HepG2 (cell line): ENCODE measurements around the gene STX4. TPM values are rescaled to one million over a fixed set of nuclear protein-coding genes. Genes with fewer than 3 reads are reported as not detected.
A peak's percentile ranks its signal among the peaks of the same experiment; 100 is the strongest.

Experiments
- ARHGAP35 ChIP-seq: sonication (generic); formaldehyde crosslinking; IDR thresholded peaks from 2 replicates; pipeline ENCODE4 v1.9.0; 2022; ENCODE audit warnings: mild to moderate bottlenecking, inconsistent platforms, moderate library complexity, missing genetic modification reagents, borderline replicate concordance
- ARNT2 ChIP-seq: sonication (generic); formaldehyde crosslinking; IDR thresholded peaks from 2 replicates; pipeline ENCODE4 v1.8.0; 2022; ENCODE audit warnings: mild to moderate bottlenecking, low read depth, missing genetic modification reagents, moderate library complexity
- ESRRA ChIP-seq: sonication (generic); formaldehyde crosslinking; IDR thresholded peaks from 2 replicates; pipeline ENCODE4 v1.5.1; 2020; ENCODE audit warnings: mild to moderate bottlenecking, low read depth, missing genetic modification reagents
- GLI4 ChIP-seq: sonication (generic); formaldehyde crosslinking; IDR thresholded peaks from 2 replicates; pipeline ENCODE4 v1.5.1; 2020; ENCODE audit warnings: missing genetic modification reagents, mild to moderate bottlenecking, moderate library complexity, borderline replicate concordance
- KDM6A ChIP-seq: IDR thresholded peaks from 2 replicates; pipeline ENCODE4 v1.6.1; 2016; ENCODE audit warnings: low read depth
- MTF1 ChIP-seq: sonication (generic); formaldehyde crosslinking; IDR thresholded peaks from 2 replicates; pipeline ENCODE4 v1.5.0; 2020; ENCODE audit warnings: missing genetic modification reagents
- PCBP2 ChIP-seq: fragments of 200-400 bp; formaldehyde crosslinking; optimal IDR thresholded peaks from 2 replicates; pipeline ENCODE3; 2018; ENCODE audit warnings: low read length, low read depth; ENCODE audit not compliant: poor library complexity, severe bottlenecking
- PHB2 ChIP-seq: fragments of 450-650 bp; IDR thresholded peaks from 2 replicates; pipeline ENCODE4 v1.6.1; 2018; ENCODE audit not compliant: partially characterized antibody
- XBP1 ChIP-seq: sonication (generic); formaldehyde crosslinking; IDR thresholded peaks from 2 replicates; pipeline ENCODE4 v1.5.0; 2020; ENCODE audit warnings: missing genetic modification reagents
- YEATS4 ChIP-seq: sonication (generic); formaldehyde crosslinking; IDR thresholded peaks from 2 replicates; pipeline ENCODE4 v1.4.0; 2020; ENCODE audit warnings: missing genetic modification reagents, borderline replicate concordance
- ZNF18 ChIP-seq: sonication (generic); formaldehyde crosslinking; IDR thresholded peaks from 2 replicates; pipeline ENCODE4 v1.8.0; 2022; ENCODE audit warnings: mild to moderate bottlenecking, missing genetic modification reagents; ENCODE audit not compliant: insufficient replicate concordance
- ZNF724P ChIP-seq: sonication (generic); formaldehyde crosslinking; IDR thresholded peaks from 2 replicates; pipeline ENCODE4 v1.8.0; 2022; ENCODE audit warnings: missing genetic modification reagents, borderline replicate concordance
- polyA plus RNA-seq, 8 experiments: library from polyadenylated mRNA; depleted of rRNA in 3 of 8; stranded (reverse) in 7 of 8; unstranded in 1 of 8; fragments of >200 nt; fragmentation: Illumina TruSeq in 4 of 8; extraction: Trizol in 4 of 8; gene quantifications; 2 replicates each; pipeline versions ENCODE4 v1.2.1 to v1.2.3, GENCODE V29; 2011 to 2016; ENCODE audit warnings: low read depth in 4 of 8, missing spikeins in 1 of 8, mixed read lengths in 1 of 8; ENCODE audit not compliant: insufficient read depth in 1 of 8
- total RNA-seq, 5 experiments: library from RNA; depleted of rRNA; stranded (reverse); fragments of >200 nt; fragmentation: Illumina TruSeq; extraction: Trizol; gene quantifications; 2 replicates each; pipeline ENCODE4 v1.2.3, GENCODE V29; 2016; ENCODE audit warnings: low read depth in 1 of 5
- TF ChIP-seq, protein P1 (sequence below): sonication (generic); formaldehyde crosslinking; IDR thresholded peaks from 2 replicates; pipeline ENCODE4 v1.4.0; 2020; ENCODE audit warnings: missing genetic modification reagents
- TF ChIP-seq, protein P2 (sequence below): IDR thresholded peaks from 2 replicates; pipeline ENCODE4 v1.6.1; 2016; ENCODE audit warnings: missing genetic modification reagents, missing compliant biosample characterization
- TF ChIP-seq, protein P3 (sequence below): sonication (generic); formaldehyde crosslinking; IDR thresholded peaks from 2 replicates; pipeline ENCODE4 v1.5.0; 2020; ENCODE audit warnings: missing genetic modification reagents, mild to moderate bottlenecking, borderline replicate concordance
- TF ChIP-seq, protein P4 (sequence below): sonication (generic); formaldehyde crosslinking; IDR thresholded peaks from 2 replicates; pipeline ENCODE4 v1.8.0; 2022; ENCODE audit warnings: missing genetic modification reagents, mild to moderate bottlenecking, moderate library complexity, borderline replicate concordance

Gene STX4
- total and polyA plus RNA-seq, 2 of the 13 experiments (the other 11 are each of a cell fraction or from before 2014, with no cell fraction given): 29.2 to 34.6 TPM

- TF ChIP-seq ZNF18 (peak; percentile 79), MTF1 (CRISPR knock-in tag) (no peak; the same call in 1 of the 2 replicates), YEATS4 (peak; percentile 79; the same call in 1 of the 2 replicates), ARHGAP35 (CRISPR knock-in tag) (no peak; the same call in 1 of the 2 replicates), ZNF724P (CRISPR knock-in tag) (0 out of 2 replicates have a peak, but pooled peaks have one; percentile 42), ARNT2 (CRISPR knock-in tag) (peak; percentile 30; the same call in 1 of the 2 replicates), ESRRA (CRISPR knock-in tag) (peak; percentile 59; the same call in 1 of the 2 replicates), PHB2 (no peak), KDM6A (CRISPR knock-in tag) (no peak), GLI4 (no peak), XBP1 (CRISPR knock-in tag) (no peak), PCBP2 (no peak)
- TF ChIP-seq, protein P1, sequence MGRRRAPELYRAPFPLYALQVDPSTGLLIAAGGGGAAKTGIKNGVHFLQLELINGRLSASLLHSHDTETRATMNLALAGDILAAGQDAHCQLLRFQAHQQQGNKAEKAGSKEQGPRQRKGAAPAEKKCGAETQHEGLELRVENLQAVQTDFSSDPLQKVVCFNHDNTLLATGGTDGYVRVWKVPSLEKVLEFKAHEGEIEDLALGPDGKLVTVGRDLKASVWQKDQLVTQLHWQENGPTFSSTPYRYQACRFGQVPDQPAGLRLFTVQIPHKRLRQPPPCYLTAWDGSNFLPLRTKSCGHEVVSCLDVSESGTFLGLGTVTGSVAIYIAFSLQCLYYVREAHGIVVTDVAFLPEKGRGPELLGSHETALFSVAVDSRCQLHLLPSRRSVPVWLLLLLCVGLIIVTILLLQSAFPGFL (CRISPR knock-in tag): no peak
- TF ChIP-seq, protein P2, sequence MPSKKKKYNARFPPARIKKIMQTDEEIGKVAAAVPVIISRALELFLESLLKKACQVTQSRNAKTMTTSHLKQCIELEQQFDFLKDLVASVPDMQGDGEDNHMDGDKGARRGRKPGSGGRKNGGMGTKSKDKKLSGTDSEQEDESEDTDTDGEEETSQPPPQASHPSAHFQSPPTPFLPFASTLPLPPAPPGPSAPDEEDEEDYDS (CRISPR knock-in tag): peak; percentile 36; the same call in 1 of the 2 replicates
- TF ChIP-seq, protein P3, sequence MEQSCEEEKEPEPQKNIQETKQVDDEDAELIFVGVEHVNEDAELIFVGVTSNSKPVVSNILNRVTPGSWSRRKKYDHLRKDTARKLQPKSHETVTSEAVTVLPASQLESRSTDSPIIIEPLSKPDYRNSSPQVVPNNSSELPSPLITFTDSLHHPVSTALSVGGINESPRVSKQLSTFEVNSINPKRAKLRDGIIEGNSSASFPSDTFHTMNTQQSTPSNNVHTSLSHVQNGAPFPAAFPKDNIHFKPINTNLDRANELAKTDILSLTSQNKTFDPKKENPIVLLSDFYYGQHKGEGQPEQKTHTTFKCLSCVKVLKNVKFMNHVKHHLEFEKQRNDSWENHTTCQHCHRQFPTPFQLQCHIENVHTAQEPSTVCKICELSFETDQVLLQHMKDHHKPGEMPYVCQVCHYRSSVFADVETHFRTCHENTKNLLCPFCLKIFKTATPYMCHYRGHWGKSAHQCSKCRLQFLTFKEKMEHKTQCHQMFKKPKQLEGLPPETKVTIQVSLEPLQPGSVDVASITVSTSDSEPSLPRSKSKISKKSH (CRISPR knock-in tag): peak; percentile 10
- TF ChIP-seq, protein P4, sequence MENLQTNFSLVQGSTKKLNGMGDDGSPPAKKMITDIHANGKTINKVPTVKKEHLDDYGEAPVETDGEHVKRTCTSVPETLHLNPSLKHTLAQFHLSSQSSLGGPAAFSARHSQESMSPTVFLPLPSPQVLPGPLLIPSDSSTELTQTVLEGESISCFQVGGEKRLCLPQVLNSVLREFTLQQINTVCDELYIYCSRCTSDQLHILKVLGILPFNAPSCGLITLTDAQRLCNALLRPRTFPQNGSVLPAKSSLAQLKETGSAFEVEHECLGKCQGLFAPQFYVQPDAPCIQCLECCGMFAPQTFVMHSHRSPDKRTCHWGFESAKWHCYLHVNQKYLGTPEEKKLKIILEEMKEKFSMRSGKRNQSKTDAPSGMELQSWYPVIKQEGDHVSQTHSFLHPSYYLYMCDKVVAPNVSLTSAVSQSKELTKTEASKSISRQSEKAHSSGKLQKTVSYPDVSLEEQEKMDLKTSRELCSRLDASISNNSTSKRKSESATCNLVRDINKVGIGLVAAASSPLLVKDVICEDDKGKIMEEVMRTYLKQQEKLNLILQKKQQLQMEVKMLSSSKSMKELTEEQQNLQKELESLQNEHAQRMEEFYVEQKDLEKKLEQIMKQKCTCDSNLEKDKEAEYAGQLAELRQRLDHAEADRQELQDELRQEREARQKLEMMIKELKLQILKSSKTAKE: no peak
Observed at GRCh38 chr16:31073142-31073969, 40.0 kb downstream of the STX4 start (continued).
